IMR-90 (cell line): ENCODE results near the gene FUCA2.

Experiments used
- BHLHE40 ChIP-seq: fragments of 150-350 bp; IDR thresholded peaks from 2 replicates; pipeline ENCODE4 v1.6.1; 2016; ENCODE audit warnings: mild to moderate bottlenecking, low read depth, low read length
- FOS ChIP-seq: fragments of 150-350 bp; IDR thresholded peaks from 2 replicates; pipeline ENCODE4 v1.6.1; 2016; ENCODE audit warnings: low read depth, low read length
- NFE2L2 ChIP-seq: fragments of 150-350 bp; IDR thresholded peaks from 2 replicates; pipeline ENCODE4 v1.6.1; 2016; ENCODE audit warnings: low read depth, mild to moderate bottlenecking, low read length
- POLR2A ChIP-seq: IDR thresholded peaks from 2 replicates; pipeline ENCODE4 v1.6.1; 2012; ENCODE audit warnings: mild to moderate bottlenecking, low read depth, low read length
- RAD21 ChIP-seq: IDR thresholded peaks from 2 replicates; pipeline ENCODE4 v1.6.1; 2012; ENCODE audit warnings: low read length, improper control_type of control experiment
- RFX5 ChIP-seq: IDR thresholded peaks from 2 replicates; pipeline ENCODE4 v1.8.0; 2012; ENCODE audit warnings: low read depth, mild to moderate bottlenecking, low read length, moderate library complexity
- TF ChIP-seq, protein P1 (sequence below): conservative IDR thresholded peaks from 2 replicates; pipeline ENCODE4 v1.5.1; 2012; ENCODE audit warnings: mild to moderate bottlenecking, low read depth, low read length, improper control_type of control experiment

DNA sequence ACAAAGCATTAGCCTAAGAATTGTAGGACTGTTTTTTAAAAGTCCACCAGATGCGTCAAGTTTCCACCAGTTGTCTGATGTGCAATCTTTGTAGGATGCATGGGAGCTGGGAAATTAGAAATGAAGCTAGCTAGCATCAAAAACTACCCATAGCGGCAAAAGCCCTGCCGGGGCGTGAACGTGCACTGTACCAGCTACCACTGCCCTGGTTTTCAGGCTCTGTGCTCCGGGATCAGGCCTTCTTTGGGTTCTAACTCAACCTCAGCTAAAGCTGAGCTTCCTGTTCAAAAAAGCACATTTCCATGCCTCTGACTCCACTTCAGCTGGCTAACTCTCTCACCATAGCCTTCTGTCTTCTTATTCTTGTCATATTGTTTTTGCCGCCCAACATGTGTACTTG lies 26.9 kb upstream of the FUCA2 start:
- TF ChIP-seq, protein P1, sequence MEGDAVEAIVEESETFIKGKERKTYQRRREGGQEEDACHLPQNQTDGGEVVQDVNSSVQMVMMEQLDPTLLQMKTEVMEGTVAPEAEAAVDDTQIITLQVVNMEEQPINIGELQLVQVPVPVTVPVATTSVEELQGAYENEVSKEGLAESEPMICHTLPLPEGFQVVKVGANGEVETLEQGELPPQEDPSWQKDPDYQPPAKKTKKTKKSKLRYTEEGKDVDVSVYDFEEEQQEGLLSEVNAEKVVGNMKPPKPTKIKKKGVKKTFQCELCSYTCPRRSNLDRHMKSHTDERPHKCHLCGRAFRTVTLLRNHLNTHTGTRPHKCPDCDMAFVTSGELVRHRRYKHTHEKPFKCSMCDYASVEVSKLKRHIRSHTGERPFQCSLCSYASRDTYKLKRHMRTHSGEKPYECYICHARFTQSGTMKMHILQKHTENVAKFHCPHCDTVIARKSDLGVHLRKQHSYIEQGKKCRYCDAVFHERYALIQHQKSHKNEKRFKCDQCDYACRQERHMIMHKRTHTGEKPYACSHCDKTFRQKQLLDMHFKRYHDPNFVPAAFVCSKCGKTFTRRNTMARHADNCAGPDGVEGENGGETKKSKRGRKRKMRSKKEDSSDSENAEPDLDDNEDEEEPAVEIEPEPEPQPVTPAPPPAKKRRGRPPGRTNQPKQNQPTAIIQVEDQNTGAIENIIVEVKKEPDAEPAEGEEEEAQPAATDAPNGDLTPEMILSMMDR = no peak
- no peak for TF ChIP-seq FOS
- TF ChIP-seq RFX5 = no peak
- no peak for TF ChIP-seq BHLHE40
- no peak for TF ChIP-seq POLR2A
- TF ChIP-seq NFE2L2 = no peak
- no peak for TF ChIP-seq RAD21
